GM12892 (cell line): Measurements from ENCODE around the gene ANXA8. TPM values are rescaled to one million over a fixed set of nuclear protein-coding genes. Genes with fewer than 3 reads are reported as not detected.
"Not testable (repeated sequence)": the region's sequence is repeated elsewhere in the genome, so short reads cannot be mapped to it uniquely, and the experiment has no call there.

ENCODE experiments used
- DNase-seq: peaks from one replicate; pipeline ENCODE4 v3.0.0; 2011; ENCODE audit not compliant: insufficient read length
- FAIRE-seq: peaks from 2 replicates; lab custom pipeline; 2011; peaks lifted over from hg19 to GRCh38; lab: Jason Lieb, UNC
- polyA plus RNA-seq: library from polyadenylated mRNA; unstranded; fragments of >200 nt; gene quantifications from one replicate; pipeline ENCODE4 v1.2.1, GENCODE V29; 2012; ENCODE audit warnings: missing spikeins, inconsistent platforms; ENCODE audit not compliant: missing spikeins

The ANXA8 gene, protein sequence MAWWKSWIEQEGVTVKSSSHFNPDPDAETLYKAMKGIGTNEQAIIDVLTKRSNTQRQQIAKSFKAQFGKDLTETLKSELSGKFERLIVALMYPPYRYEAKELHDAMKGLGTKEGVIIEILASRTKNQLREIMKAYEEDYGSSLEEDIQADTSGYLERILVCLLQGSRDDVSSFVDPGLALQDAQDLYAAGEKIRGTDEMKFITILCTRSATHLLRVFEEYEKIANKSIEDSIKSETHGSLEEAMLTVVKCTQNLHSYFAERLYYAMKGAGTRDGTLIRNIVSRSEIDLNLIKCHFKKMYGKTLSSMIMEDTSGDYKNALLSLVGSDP
- polyA plus RNA-seq: 0.85 TPM

GRCh38 chr10:47483923-47484322, at the start of gene ANXA8:
Gene ANXA8 (minus strand): TSS chr10:47484115. CDS start chr10:47483933, 182 bp downstream.
- DNase-seq, FAIRE-seq: not testable (repeated sequence)

- FAIRE-seq, DNase-seq: not testable (repeated sequence)
These were observed 39.6 kb upstream of the ANXA8 start, which contains the start of gene AGAP9 for GRCh38 chr10:47523475-47523874. Gene AGAP9 (minus strand): TSS chr10:47523638. CDS start chr10:47523526, 112 bp downstream.

GRCh38 chr10:47502313-47502712, 18.4 kb upstream of the ANXA8 start:
- FAIRE-seq, DNase-seq: not testable (repeated sequence)

DNA sequence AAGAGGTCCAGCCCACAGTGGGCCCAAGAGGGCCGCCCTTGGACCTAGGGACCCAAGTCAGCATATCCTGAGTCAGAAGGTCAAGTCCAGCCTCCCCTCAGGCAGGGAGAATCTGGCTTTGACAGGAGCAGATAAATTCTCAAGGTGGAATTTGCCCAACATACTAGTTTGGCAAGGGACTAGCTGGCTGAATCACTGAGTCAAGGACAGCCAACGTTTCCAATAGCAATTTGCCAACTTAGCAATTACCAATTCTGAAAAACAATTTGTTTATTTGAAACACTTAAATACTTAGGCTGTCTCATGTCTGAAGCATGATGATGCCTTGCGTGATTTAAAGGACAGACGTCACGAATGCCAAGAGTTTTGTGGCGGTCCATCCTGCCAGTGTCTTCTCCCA, 10.3 kb upstream of the ANXA8 start:
- FAIRE-seq: not testable (repeated sequence)

DNA sequence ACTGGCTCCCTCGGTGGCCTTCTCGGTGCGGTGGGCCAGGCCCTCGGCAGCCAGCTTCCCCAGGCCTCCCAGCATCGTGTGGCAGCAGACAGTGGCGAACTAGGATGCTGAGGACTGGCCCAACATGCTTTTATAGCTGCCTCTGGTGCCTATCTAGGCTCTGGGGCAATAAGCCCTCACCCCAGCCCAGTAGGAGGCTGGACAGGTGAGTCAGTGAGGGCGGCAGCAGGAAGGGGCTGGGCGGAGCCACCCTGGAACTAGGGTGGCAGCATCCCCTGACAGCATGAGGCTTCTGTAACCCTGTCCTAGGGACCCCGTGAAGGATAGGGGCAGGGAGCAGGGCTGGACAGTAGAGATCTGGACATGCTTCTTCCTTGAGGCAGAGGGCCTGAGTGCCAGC, 7.7 kb upstream of the ANXA8 start, which contains the start of gene FAM25G:
FAM25G (minus strand) TSS at position 101 of the 400 bp plus-strand sequence; CDS start at position 75, 26 bp downstream.
- DNase-seq, FAIRE-seq: not testable (repeated sequence)

More for the DNA sequence above, 10.3 kb upstream of the ANXA8 start:
- DNase-seq: not testable (repeated sequence)

GRCh38 chr10:47489630-47490029, 5.7 kb upstream of the ANXA8 start:
- DNase-seq, FAIRE-seq: not testable (repeated sequence)

DNA sequence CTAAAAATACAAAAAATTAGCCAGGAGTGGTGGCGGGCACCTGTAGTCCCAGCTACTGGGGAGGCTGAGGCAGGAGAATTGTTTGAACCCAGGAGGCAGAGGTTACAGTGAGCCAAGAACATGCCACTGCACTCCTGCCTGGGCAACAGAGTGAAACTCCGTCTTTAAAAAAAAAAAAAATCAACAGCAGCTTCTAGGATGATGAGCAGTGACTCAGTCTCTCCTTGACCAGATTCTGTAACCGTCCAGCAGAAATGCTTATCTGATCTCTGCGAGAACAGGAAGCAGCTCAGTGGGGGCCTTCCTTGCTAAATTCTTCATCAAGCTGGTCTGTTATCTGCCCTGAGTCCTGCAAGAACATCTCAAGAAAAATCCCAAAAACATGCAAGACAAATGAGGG, 2.0 kb upstream of the ANXA8 start:
- DNase-seq, FAIRE-seq: not testable (repeated sequence)

DNA sequence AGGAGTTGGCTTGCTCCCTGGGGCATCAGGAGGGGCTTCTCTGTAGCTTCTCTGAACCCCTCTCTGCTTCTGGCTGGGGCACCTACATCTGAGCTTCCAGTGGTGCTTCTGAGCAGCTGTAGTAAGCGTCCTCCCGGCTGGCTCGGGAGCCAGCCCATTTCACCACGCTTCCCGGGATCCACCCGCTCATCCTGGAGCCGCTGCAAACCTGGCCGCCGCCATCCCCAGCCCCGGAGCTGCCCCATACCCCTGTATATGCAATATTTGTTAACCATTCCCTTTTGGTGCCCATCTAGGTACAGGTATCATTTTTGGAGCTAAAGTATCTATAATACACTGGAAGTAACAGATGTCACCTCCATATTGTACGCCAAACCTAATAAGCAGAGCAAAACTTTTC, 871 bp upstream of the ANXA8 start:
- DNase-seq, FAIRE-seq: not testable (repeated sequence)

GRCh38 chr10:47482367-47482766, 1.5 kb downstream of the ANXA8 start:
- not testable (repeated sequence) for FAIRE-seq

GRCh38 chr10:47481768-47482181, 2.1 kb downstream of the ANXA8 start:
- not testable (repeated sequence) for FAIRE-seq

More at GRCh38 chr10:47482367-47482766, 1.5 kb downstream of the ANXA8 start:
- DNase-seq: not testable (repeated sequence)

DNA sequence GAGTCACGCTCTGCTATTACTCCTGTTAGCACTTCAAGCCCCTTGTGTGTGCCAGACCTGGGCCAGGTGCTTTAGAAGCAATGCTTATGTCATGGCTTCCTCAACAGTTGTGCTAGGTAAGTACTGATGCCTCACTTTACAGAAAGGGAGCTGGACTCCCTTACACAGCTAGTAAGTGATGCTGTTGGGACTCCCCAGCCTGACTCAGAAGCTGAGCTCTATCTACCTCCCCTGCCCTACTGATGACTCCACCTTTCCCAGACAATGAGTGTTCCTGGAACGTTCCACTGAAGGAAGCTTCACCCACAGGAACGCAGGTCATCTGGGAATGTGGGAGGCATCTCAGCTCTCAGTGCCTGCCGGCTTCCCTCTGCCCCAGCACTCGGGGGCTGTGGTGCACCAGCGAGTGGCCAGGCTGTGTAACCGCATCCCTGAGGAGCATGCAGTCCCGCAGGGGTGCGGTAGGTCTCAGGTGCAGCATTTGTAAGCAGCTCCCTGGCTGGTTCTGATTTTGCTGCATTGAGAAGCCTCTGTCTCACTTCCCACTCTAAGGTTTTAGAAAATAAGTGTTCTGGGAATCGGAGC, 2.6 kb downstream of the ANXA8 start:
- not testable (repeated sequence) for FAIRE-seq, DNase-seq

More at GRCh38 chr10:47481768-47482181, 2.1 kb downstream of the ANXA8 start:
- DNase-seq: not testable (repeated sequence)

GRCh38 chr10:47480133-47480532, 3.8 kb downstream of the ANXA8 start:
- DNase-seq, FAIRE-seq: not testable (repeated sequence)

DNA sequence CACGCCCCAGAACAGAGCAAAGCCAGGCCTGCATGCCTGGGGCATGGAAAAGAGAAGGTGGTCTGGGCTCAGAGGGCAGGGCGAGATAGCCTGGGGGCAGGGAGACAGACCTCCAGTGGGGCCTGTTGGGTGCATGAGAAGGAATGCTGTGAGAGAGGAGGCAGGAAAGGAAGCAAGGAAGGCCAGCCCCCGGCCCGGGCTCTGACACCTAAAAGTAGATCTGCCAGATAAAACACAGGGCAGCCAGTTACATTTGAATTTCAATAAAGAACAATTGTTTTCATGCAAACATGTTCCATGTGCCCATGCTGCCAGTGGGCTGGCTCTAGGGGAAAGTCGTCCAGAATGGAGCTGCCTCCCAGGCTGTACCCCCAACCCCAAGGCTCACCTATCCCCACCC, 5.8 kb downstream of the ANXA8 start:
- FAIRE-seq, DNase-seq: not testable (repeated sequence)

GRCh38 chr10:47477078-47477477, 6.8 kb downstream of the ANXA8 start:
- not testable (repeated sequence) for FAIRE-seq, DNase-seq

GRCh38 chr10:47475101-47475500, 8.8 kb downstream of the ANXA8 start:
- FAIRE-seq, DNase-seq: not testable (repeated sequence)

- not testable (repeated sequence) for FAIRE-seq, DNase-seq
These were observed 10.4 kb downstream of the ANXA8 start for GRCh38 chr10:47473516-47473915.

DNA sequence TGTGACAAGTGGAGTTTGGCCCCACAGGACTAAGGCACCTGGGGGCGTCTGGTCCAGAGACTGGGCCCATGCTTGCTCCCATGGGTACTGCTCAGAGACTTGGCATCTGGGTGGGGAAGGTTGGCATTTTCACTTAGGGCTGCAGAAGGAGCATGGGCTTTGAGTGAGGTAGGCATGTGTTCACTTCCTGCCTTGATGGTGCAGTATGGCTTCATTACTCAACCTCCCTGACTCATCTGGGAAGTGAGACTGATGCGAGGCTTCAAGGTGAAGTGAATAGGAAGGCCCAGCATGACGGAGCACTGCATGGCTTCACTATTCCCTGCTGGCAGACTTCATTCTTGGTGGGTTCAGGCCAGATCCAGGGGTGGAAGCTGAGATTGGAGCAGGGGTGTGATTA, 11.3 kb downstream of the ANXA8 start:
- DNase-seq, FAIRE-seq: not testable (repeated sequence)

GRCh38 chr10:47472072-47472471, 11.8 kb downstream of the ANXA8 start:
- DNase-seq, FAIRE-seq: not testable (repeated sequence)

DNA sequence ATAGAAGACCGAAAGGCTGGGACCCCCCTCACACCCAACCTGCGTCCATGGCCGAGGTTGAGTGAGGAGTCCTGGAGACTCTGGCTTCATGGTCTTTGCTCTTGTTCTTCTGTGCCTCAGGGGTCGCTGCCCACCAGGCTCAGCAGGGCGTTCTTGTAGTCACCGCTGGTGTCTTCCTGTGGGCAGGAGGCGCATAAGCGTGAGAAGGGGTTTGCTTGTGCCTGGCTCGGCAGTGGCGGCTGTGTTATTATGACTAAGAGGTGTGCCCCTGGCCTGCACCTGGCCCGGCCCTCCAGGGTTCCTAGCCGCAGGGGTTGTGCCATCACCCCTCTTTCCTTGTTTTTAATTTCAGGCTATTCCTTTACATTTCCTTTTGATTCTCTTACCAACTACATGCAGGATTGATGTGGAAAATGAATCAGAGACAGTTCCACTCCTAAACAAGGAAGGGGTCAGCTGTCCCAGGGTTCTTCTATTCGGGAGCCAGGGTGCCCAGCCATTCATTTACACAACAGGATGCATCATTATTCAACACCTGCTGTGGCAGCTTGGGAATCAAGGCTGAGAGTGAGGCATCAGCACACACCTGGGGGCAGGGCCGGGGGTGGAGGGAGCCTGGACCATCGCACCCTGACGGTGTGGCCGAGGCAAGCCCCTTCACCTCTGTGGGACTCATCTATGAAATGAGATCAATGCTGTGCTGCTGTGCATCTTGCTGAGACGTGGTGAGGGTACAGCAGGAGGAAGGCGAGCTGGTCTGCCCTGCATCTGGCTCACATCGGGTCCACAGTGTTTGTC, 15.0 kb downstream of the ANXA8 start:
- not testable (repeated sequence) for FAIRE-seq, DNase-seq

DNA sequence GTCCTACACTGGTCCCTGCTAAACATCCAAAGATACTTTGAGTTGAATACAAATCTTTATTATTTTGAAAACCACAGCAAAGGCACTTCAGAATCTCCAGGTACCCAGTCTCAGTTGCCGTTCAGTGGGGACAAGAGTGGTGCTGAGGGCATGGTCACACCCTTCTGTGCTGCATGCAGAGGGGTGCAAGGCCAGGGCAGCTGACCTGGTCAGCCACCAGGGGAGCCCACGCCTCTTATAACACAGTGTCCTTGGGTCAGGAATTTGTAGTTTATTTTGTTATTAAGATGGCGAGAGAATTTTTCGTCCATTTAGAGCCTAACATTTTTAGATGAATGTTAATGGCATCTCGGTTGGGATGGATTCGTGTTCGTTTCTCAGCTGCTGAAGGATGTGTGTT, 16.0 kb downstream of the ANXA8 start:
- DNase-seq, FAIRE-seq: not testable (repeated sequence)
